IMR-90 (cell line): Measurements from ENCODE around the gene NXPE3. TPM values are rescaled to one million over a fixed set of nuclear protein-coding genes. Genes with fewer than 3 reads are reported as not detected.
A peak's percentile ranks its signal among the peaks of the same experiment; 100 is the strongest.

ENCODE experiments used
- ATAC-seq: fragments of 200-7000 bp; cut with Tn5 transposase; 2 replicates; pipeline ENCODE4 v1.9.1; 2020; ENCODE audit warnings: low read depth, mild to moderate bottlenecking, moderate library complexity
- BruUV-seq: library from RNA; stranded (reverse); fragments of 400-500 nt; replicated peaks from 2 replicates; lab custom pipeline; 2021; lab: Mats Ljungman, UMichigan
- CTCF ChIA-PET: fragments of 300-600 bp; formaldehyde crosslinking; extraction: SDS; loops from one replicate; lab custom pipeline; 2021; ENCODE audit warnings: antibody characterized with exemption; lab: Yijun Ruan, JAX
- POLR2A ChIA-PET: fragments of 300-600 bp; sonication (Branson Sonifier 250); formaldehyde crosslinking; loops from one replicate; lab custom pipeline; 2022; ENCODE audit warnings: antibody characterized with exemption; ENCODE audit not compliant: unreplicated experiment; lab: Charles Lee
- DNase-seq: peaks from one replicate; pipeline ENCODE4 v3.0.0; 2013
- H2AFZ ChIP-seq: replicated peaks from 2 replicates; pipeline ENCODE3; 2013; ENCODE audit warnings: low read length, mild to moderate bottlenecking; ENCODE audit not compliant: poor library complexity
- H2AK5ac ChIP-seq: 2 replicates; pipeline ENCODE4 v1.6.1; 2013; ENCODE audit warnings: low read depth, low read length, inconsistent platforms
- H2AK9ac ChIP-seq: replicated peaks from 2 replicates; pipeline ENCODE3; 2013; ENCODE audit warnings: mild to moderate bottlenecking, low read depth, low read length, moderate library complexity; ENCODE audit not compliant: poor library complexity
- H2BK120ac ChIP-seq: 2 replicates; pipeline ENCODE4 v1.6.1; 2013; ENCODE audit warnings: low read depth, low read length, inconsistent platforms
- H2BK15ac ChIP-seq: 3 replicates; pipeline ENCODE4 v1.6.1; 2013; ENCODE audit warnings: low read depth, low read length, inconsistent platforms
- H2BK20ac ChIP-seq: 2 replicates; pipeline ENCODE4 v1.6.1; 2013; ENCODE audit warnings: low read depth, mild to moderate bottlenecking, inconsistent platforms, low read length, moderate library complexity
- H2BK5ac ChIP-seq: 2 replicates; pipeline ENCODE4 v1.6.1; 2013; ENCODE audit warnings: mild to moderate bottlenecking, low read depth, low read length, inconsistent platforms; ENCODE audit not compliant: poor library complexity, severe bottlenecking
- H3K14ac ChIP-seq: replicated peaks from 2 replicates; pipeline ENCODE4 v1.6.1; 2013; ENCODE audit warnings: low read depth, low read length, inconsistent platforms
- H3K18ac ChIP-seq: 2 replicates; pipeline ENCODE4 v1.6.1; 2013; ENCODE audit warnings: low read depth, low read length, control low read depth
- H3K23ac ChIP-seq: 2 replicates; pipeline ENCODE4 v1.6.1; 2013; ENCODE audit warnings: low read depth, low read length, inconsistent platforms
- H3K27ac ChIP-seq: 2 replicates; pipeline ENCODE4 v1.5.1; 2013; ENCODE audit warnings: mild to moderate bottlenecking, control low read depth, low read length; ENCODE audit not compliant: insufficient read depth
- H3K27me3 ChIP-seq: 2 replicates; pipeline ENCODE4 v1.6.1; 2013; ENCODE audit warnings: low read length; ENCODE audit not compliant: control insufficient read depth, insufficient read depth
- H3K36me3 ChIP-seq: 2 replicates; pipeline ENCODE4 v1.6.1; 2013; ENCODE audit warnings: low read length, mixed read lengths; ENCODE audit not compliant: control insufficient read depth, insufficient read depth
- H3K4ac ChIP-seq: 2 replicates; pipeline ENCODE4 v1.6.1; 2013; ENCODE audit warnings: low read depth, low read length, inconsistent platforms
- H3K4me1 ChIP-seq: 2 replicates; pipeline ENCODE4 v1.6.1; 2013; ENCODE audit warnings: low read length, mixed read lengths; ENCODE audit not compliant: control insufficient read depth, insufficient read depth
- H3K4me2 ChIP-seq: 2 replicates; pipeline ENCODE4 v1.6.1; 2013; ENCODE audit warnings: low read depth, mild to moderate bottlenecking, control low read depth, low read length, moderate library complexity
- H3K4me3 ChIP-seq: 2 replicates; pipeline ENCODE4 v1.5.1; 2013; ENCODE audit warnings: low read depth, mild to moderate bottlenecking, control low read depth, low read length, moderate library complexity; ENCODE audit not compliant: insufficient read depth
- H3K56ac ChIP-seq: 2 replicates; pipeline ENCODE4 v1.6.1; 2013; ENCODE audit warnings: low read length, inconsistent platforms; ENCODE audit not compliant: insufficient read depth; ENCODE audit errors: extremely low read depth
- H3K79me1 ChIP-seq, 2 experiments: 2 replicates each; pipeline ENCODE4 v1.6.1; 2013; ENCODE audit warnings: low read length in 2 of 2, inconsistent platforms in 1 of 2, low read depth in 1 of 2
- H3K9ac ChIP-seq: 2 replicates; pipeline ENCODE4 v1.6.1; 2013; ENCODE audit warnings: low read depth, low read length, control low read depth
- H3K9me1 ChIP-seq: 2 replicates; pipeline ENCODE4 v1.6.1; 2013; ENCODE audit warnings: low read length, inconsistent platforms; ENCODE audit not compliant: insufficient read depth
- H3K9me3 ChIP-seq: 2 replicates; pipeline ENCODE4 v1.6.1; 2013; ENCODE audit warnings: low read length; ENCODE audit not compliant: control insufficient read depth, insufficient read depth
- H4K20me1 ChIP-seq: 2 replicates; pipeline ENCODE4 v1.6.1; 2013; ENCODE audit warnings: low read length, inconsistent platforms; ENCODE audit not compliant: insufficient read depth
- H4K5ac ChIP-seq: 2 replicates; pipeline ENCODE4 v1.6.1; 2013; ENCODE audit warnings: mild to moderate bottlenecking, low read depth, low read length, control low read depth
- H4K8ac ChIP-seq, 2 experiments: 2 replicates each; pipeline ENCODE4 v1.6.1; 2013; ENCODE audit warnings: low read depth in 2 of 2, low read length in 2 of 2, control low read depth in 1 of 2, inconsistent platforms in 1 of 2
- H4K91ac ChIP-seq: 2 replicates; pipeline ENCODE4 v1.6.1; 2013; ENCODE audit warnings: low read depth, low read length, inconsistent platforms; ENCODE audit not compliant: insufficient read depth
- CEBPB ChIP-seq: IDR thresholded peaks from 2 replicates; pipeline ENCODE4 v1.6.1; 2012; ENCODE audit warnings: low read depth, low read length, improper control_type of control experiment
- CHD1 ChIP-seq: IDR thresholded peaks from 2 replicates; pipeline ENCODE4 v1.6.1; 2012; ENCODE audit warnings: low read depth, low read length, improper control_type of control experiment
- CTCF ChIP-seq: conservative IDR thresholded peaks from 2 replicates; pipeline ENCODE4 v1.5.1; 2012; ENCODE audit warnings: mild to moderate bottlenecking, low read depth, low read length, improper control_type of control experiment
- MAFK ChIP-seq: IDR thresholded peaks from 2 replicates; pipeline ENCODE4 v1.6.1; 2012; ENCODE audit warnings: low read depth, low read length, improper control_type of control experiment
- MAZ ChIP-seq: IDR thresholded peaks from 2 replicates; pipeline ENCODE4 v1.6.1; 2012; ENCODE audit warnings: low read depth, mild to moderate bottlenecking, low read length, improper control_type of control experiment, moderate library complexity, borderline replicate concordance
- MXI1 ChIP-seq: IDR thresholded peaks from 2 replicates; pipeline ENCODE4 v1.6.1; 2012; ENCODE audit warnings: low read depth, mild to moderate bottlenecking, low read length, moderate library complexity, borderline replicate concordance
- NFE2L2 ChIP-seq: fragments of 150-350 bp; IDR thresholded peaks from 2 replicates; pipeline ENCODE4 v1.6.1; 2016; ENCODE audit warnings: low read depth, mild to moderate bottlenecking, low read length
- RAD21 ChIP-seq: IDR thresholded peaks from 2 replicates; pipeline ENCODE4 v1.6.1; 2012; ENCODE audit warnings: low read length, improper control_type of control experiment
- RCOR1 ChIP-seq: IDR thresholded peaks from 2 replicates; pipeline ENCODE4 v1.6.1; 2012; ENCODE audit warnings: mild to moderate bottlenecking, low read length, improper control_type of control experiment; ENCODE audit not compliant: insufficient replicate concordance
- RFX5 ChIP-seq: IDR thresholded peaks from 2 replicates; pipeline ENCODE4 v1.8.0; 2012; ENCODE audit warnings: low read depth, mild to moderate bottlenecking, low read length, moderate library complexity
- WGBS, 2 experiments: methylation state at CpG; one replicate each; pipeline versions ENCODE4 v1.1.5 to v1.1.7; 2013; ENCODE audit warnings: missing lambda C conversion rate in 2 of 2; ENCODE audit not compliant: insufficient read length in 1 of 2; ENCODE audit errors: extremely low coverage in 2 of 2; 5-methylcytosine and 5-hydroxymethylcytosine counted together
- dilution Hi-C: fragments of 300-500 bp; cut with HindIII; formaldehyde crosslinking; loops from one replicate; pipeline ENCODE4 v1.14.3; 2018; ENCODE audit warnings: low sequenced_read_pairs; ENCODE audit not compliant: unreplicated experiment
- in situ Hi-C: fragments of 300-500 bp; cut with MboI; formaldehyde crosslinking; loops from 3 replicates; pipeline ENCODE4 v1.14.3; 2019; ENCODE audit warnings: low sequenced_read_pairs, inconsistent platforms, mixed read lengths
- intact Hi-C: fragments of 100-400 bp; cut with micrococcal nuclease; formaldehyde crosslinking; loops from 2 replicates; pipeline ENCODE4 v1.10.0; 2022
- polyA plus RNA-seq, 3 experiments: library from polyadenylated mRNA; depleted of rRNA; stranded (reverse); fragments of >200 nt; gene quantifications; 2 replicates each; pipeline ENCODE4 v1.2.3, GENCODE V29; 2012; ENCODE audit warnings: low replicate concordance in 1 of 3
- total RNA-seq: library from RNA; depleted of rRNA; stranded (reverse); fragments of >200 nt; gene quantifications from 2 replicates; pipeline ENCODE4 v1.2.3, GENCODE V29; 2012
- TF ChIP-seq, protein P1 (sequence below): fragments of 150-350 bp; IDR thresholded peaks from 2 replicates; pipeline ENCODE4 v1.6.1; 2016; ENCODE audit warnings: low read depth, mild to moderate bottlenecking, low read length, moderate library complexity, borderline replicate concordance
- TF ChIP-seq, protein P2 (sequence below): fragments of 150-350 bp; IDR thresholded peaks from 2 replicates; pipeline ENCODE4 v1.6.1; 2017; ENCODE audit warnings: mild to moderate bottlenecking, antibody characterized with exemption, low read length, low read depth

Gene NXPE3
- total and polyA plus RNA-seq, 2 of the 4 experiments (the other 2 are of a cell fraction), result 20.0 to 23.8 TPM

DNA sequence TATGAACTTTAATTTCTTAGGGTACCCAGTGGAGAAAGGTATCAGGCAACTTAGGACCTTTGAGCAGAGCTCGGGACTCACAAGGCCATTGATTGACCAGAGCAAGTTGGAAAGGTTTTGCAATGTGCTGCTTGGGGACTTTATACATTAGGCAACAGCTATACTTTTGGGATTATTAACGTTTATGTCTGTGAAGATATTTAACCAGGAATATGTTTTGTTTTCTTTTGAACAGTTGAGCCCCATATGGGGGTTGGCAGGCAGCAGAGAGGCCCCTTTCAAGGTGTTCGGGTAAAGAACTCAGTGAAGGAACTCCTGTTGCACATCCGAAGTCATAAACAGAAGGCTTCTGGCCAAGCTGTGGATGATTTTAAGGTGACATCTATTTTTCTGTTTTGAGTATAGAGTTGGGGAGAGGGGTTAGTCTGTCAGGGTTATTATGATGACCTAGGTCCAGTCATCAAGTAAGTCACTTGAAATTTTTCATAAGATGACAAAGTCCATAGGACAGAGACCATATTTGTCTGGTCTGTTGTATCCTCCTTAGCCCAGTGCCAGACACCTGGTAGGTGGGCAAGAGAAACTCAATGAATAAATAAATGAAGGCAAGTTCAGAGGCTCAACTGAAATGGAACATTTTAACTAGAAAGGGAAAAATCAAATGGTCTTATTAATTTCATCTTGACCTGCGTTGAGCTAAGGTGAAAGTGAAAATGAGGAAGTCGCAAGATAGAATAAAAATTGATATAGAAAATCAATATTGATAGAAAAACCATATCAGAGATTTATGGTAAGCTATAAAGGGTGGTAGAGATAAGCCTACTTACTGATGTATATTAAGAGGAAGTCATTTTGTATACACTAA is 73.1 kb downstream of the NXPE3 start:
- Histone ChIP-seq H3K9me1 (peaks cover 18% of the 10 kb centered on the region), H4K8ac (no peak overlapping the region), H3K9ac (peak overlapping the region; percentile 100; the same call in 1 of the 2 replicates), H3K14ac (peak overlapping the region; percentile 42), H3K56ac (no peak overlapping the region), H4K5ac (no peak overlapping the region; the same call in 1 of the 2 replicates), H3K27me3 (no peaks in the 10 kb centered on the region), H3K4ac (peak overlapping the region; percentile 9; the same call in 1 of the 2 replicates), H2BK20ac (no peak overlapping the region), H3K4me1 (peaks cover 12% of the 10 kb centered on the region), H3K4me3 (peak overlapping the region; percentile 96), H4K20me1 (peaks cover 61% of the 10 kb centered on the region), H3K23ac (peak overlapping the region; percentile 83; the same call in 1 of the 2 replicates), H3K79me1 (peaks cover 26 to 52% of the 10 kb centered on the region in 2 experiments), H2BK15ac (no peak overlapping the region), H2AK9ac (no peak overlapping the region), H2BK120ac (no peak overlapping the region), H2BK5ac (peak overlapping the region; percentile 91), H3K27ac (peak overlapping the region; percentile 6; the same call in 1 of the 2 replicates), H4K91ac (no peak overlapping the region), H2AK5ac (no peak overlapping the region), H3K18ac (no peak overlapping the region; the same call in 1 of the 2 replicates), H3K4me2 (peak overlapping the region; percentile 92), H3K9me3 (no peaks in the 10 kb centered on the region), H2AFZ (no peak overlapping the region), H3K36me3 (peaks cover 44% of the 10 kb centered on the region)
- ATAC-seq (no peak), DNase-seq (no peak)
- in situ Hi-C loops (no loop called here), dilution Hi-C loops (no loop called here), intact Hi-C loops (loop anchor here (2.0 to 5.0 kb wide), 2 partner anchors 40 to 89 kb away; no protein-coding TSS in a partner anchor)
- no TSS peak for BruUV-seq
- ChIA-PET CTCF (interaction anchor here (0.7 to 1.2 kb wide), 2 partner anchors 84 to 377 kb away, joined by 4 to 10 read pairs; no protein-coding TSS in a partner anchor), POLR2A (interaction anchor here (1.0 kb wide), 1 partner anchor 373 kb away, joined by 3 read pairs; no protein-coding TSS in a partner anchor)
- WGBS, 2 experiments, result 100% methylated on average over 2 of the region's 6 CpGs; no CpG with 5 or more reads in 1 of the 2 experiments
- no peak for TF ChIP-seq MAFK
- TF ChIP-seq RCOR1, result no peak
- TF ChIP-seq, protein P1, sequence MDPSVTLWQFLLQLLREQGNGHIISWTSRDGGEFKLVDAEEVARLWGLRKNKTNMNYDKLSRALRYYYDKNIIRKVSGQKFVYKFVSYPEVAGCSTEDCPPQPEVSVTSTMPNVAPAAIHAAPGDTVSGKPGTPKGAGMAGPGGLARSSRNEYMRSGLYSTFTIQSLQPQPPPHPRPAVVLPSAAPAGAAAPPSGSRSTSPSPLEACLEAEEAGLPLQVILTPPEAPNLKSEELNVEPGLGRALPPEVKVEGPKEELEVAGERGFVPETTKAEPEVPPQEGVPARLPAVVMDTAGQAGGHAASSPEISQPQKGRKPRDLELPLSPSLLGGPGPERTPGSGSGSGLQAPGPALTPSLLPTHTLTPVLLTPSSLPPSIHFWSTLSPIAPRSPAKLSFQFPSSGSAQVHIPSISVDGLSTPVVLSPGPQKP, result no peak
- TF ChIP-seq CTCF, result no peak
- no peak for TF ChIP-seq RAD21
- TF ChIP-seq CHD1, result no peak
- TF ChIP-seq MAZ, result no peak
- no peak for TF ChIP-seq MXI1
- TF ChIP-seq, protein P2, sequence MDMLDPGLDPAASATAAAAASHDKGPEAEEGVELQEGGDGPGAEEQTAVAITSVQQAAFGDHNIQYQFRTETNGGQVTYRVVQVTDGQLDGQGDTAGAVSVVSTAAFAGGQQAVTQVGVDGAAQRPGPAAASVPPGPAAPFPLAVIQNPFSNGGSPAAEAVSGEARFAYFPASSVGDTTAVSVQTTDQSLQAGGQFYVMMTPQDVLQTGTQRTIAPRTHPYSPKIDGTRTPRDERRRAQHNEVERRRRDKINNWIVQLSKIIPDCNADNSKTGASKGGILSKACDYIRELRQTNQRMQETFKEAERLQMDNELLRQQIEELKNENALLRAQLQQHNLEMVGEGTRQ, result no peak
- no peak for TF ChIP-seq RFX5
- TF ChIP-seq NFE2L2, result no peak
- TF ChIP-seq CEBPB, result 0 out of 2 replicates have a peak, but pooled peaks have one; percentile 13
